Loucy (cell line): Measurements from ENCODE around the gene P2RY2.

Experiments used
- H2AFZ ChIP-seq: fragments of 200-600 bp; sonication (generic); 2 replicates; pipeline ENCODE4 v1.6.0; 2016; ENCODE audit warnings: antibody characterized with exemption, mild to moderate bottlenecking, low read length, moderate library complexity
- H3F3A ChIP-seq: fragments of 200-600 bp; 2 replicates; pipeline ENCODE4 v1.6.0; 2016; ENCODE audit warnings: antibody characterized with exemption, low read depth, mild to moderate bottlenecking
- H3K27me3 ChIP-seq: fragments of 200-600 bp; sonication (generic); 2 replicates; pipeline ENCODE4 v1.6.1; 2014; ENCODE audit warnings: low read length, mild to moderate bottlenecking; ENCODE audit not compliant: insufficient read depth, poor library complexity, severe bottlenecking
- H3K36me3 ChIP-seq: fragments of 200-600 bp; sonication (generic); 2 replicates; pipeline ENCODE4 v1.6.1; 2016; ENCODE audit warnings: low read length; ENCODE audit not compliant: insufficient read depth
- H3K4me1 ChIP-seq: fragments of 200-600 bp; sonication (generic); 2 replicates; pipeline ENCODE4 v1.5.1; 2014; ENCODE audit warnings: low read length, mild to moderate bottlenecking; ENCODE audit not compliant: insufficient read depth, poor library complexity, severe bottlenecking
- H3K4me2 ChIP-seq: fragments of 200-600 bp; sonication (generic); 2 replicates; pipeline ENCODE4 v1.6.0; 2014; ENCODE audit warnings: antibody characterized with exemption, low read length, low read depth, mild to moderate bottlenecking; ENCODE audit not compliant: poor library complexity, severe bottlenecking
- H3K4me3 ChIP-seq: fragments of 200-600 bp; sonication (generic); 2 replicates; pipeline ENCODE4 v1.5.1; 2014; ENCODE audit warnings: low read length, mild to moderate bottlenecking, mixed read lengths; ENCODE audit not compliant: poor library complexity, severe bottlenecking
- H3K79me2 ChIP-seq: fragments of 200-600 bp; sonication (generic); 2 replicates; pipeline ENCODE4 v1.6.1; 2014; ENCODE audit warnings: low read length; ENCODE audit not compliant: insufficient read depth
- H3K9ac ChIP-seq: fragments of 200-600 bp; sonication (generic); 2 replicates; pipeline ENCODE4 v1.6.0; 2014; ENCODE audit warnings: mild to moderate bottlenecking, low read depth, low read length, moderate library complexity; ENCODE audit not compliant: poor library complexity, severe bottlenecking
- H3K9me2 ChIP-seq: fragments of 200-600 bp; sonication (generic); replicated peaks from 2 replicates; pipeline ENCODE4 v1.6.1; 2016; ENCODE audit warnings: low read depth, low read length, mixed read lengths
- H3K9me3 ChIP-seq: fragments of 200-600 bp; sonication (generic); 2 replicates; pipeline ENCODE4 v1.6.1; 2014; ENCODE audit warnings: mild to moderate bottlenecking, antibody characterized with exemption, low read length, low read depth; ENCODE audit not compliant: insufficient read depth
- H4K20me1 ChIP-seq: fragments of 200-600 bp; sonication (generic); 2 replicates; pipeline ENCODE4 v1.6.0; 2014; ENCODE audit warnings: antibody characterized with exemption, low read length, mild to moderate bottlenecking; ENCODE audit not compliant: insufficient read depth, poor library complexity, severe bottlenecking
- EZH2phosphoT487 ChIP-seq: fragments of 200-600 bp; IDR thresholded peaks from 2 replicates; pipeline ENCODE4 v1.6.1; 2018; ENCODE audit warnings: antibody characterized with exemption, mild to moderate bottlenecking, moderate library complexity, borderline replicate concordance
- TF ChIP-seq, protein P1 (sequence below): fragments of 200-600 bp; sonication (generic); conservative IDR thresholded peaks from 2 replicates; pipeline ENCODE4 v1.5.1; 2014; ENCODE audit warnings: mild to moderate bottlenecking, antibody characterized with exemption, low read length

P2RY2 gene

DNA sequence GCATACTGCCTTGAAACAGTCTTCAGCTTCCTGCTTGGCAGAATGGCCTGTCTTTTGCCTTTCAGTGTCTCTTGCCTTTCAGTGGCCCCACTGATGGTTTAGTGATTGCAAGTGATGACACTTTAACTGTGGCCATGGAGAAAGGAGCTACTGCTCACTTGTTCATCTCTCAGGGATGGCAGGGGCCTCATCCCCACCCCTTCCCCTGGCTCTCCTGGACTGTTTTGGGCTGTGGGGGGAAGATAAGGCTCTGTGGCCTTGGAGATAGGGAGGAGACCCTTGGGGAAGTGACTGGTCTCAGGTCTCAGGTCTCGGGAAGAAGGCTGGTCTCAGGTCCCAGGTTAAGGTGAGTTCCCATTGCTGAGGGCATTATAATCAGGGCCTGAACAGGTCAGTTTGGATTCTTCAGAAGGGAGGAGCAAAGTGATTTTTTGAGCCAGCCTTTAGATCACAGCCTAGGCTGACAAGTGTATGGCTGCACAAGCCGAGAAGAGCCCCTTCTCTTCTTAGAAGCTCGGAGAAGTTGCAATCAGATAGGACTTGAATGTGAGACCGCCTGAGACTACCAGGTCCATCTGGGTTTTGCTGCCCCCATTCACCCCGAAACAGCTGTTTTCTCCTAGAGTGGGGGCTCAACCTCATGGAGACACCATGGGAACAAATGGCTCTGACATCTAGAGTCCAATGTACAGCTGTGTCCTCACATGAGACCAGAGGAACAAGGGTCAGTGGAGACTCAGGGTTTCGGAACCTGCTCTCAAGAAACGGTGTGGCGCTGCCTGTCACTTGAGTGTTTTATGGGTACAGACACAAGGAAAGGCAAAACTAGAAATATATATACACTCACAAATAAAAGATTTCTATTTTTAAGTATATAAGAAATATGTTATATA, 15.9 kb upstream of the P2RY2 start:
- no peak overlapping the region for H3K9ac ChIP-seq
- no peaks in the 10 kb centered on the region for H3F3A ChIP-seq
- H3K9me2 ChIP-seq = no peaks in the 10 kb centered on the region
- TF ChIP-seq, protein P1, sequence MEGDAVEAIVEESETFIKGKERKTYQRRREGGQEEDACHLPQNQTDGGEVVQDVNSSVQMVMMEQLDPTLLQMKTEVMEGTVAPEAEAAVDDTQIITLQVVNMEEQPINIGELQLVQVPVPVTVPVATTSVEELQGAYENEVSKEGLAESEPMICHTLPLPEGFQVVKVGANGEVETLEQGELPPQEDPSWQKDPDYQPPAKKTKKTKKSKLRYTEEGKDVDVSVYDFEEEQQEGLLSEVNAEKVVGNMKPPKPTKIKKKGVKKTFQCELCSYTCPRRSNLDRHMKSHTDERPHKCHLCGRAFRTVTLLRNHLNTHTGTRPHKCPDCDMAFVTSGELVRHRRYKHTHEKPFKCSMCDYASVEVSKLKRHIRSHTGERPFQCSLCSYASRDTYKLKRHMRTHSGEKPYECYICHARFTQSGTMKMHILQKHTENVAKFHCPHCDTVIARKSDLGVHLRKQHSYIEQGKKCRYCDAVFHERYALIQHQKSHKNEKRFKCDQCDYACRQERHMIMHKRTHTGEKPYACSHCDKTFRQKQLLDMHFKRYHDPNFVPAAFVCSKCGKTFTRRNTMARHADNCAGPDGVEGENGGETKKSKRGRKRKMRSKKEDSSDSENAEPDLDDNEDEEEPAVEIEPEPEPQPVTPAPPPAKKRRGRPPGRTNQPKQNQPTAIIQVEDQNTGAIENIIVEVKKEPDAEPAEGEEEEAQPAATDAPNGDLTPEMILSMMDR = no peak
- no peak for TF ChIP-seq EZH2phosphoT487
- H3K36me3 ChIP-seq = no peaks in the 10 kb centered on the region
- no peaks in the 10 kb centered on the region for H3K9me3 ChIP-seq
- H2AFZ ChIP-seq = no peak overlapping the region
- H3K4me3 ChIP-seq = no peak overlapping the region
- H3K4me1 ChIP-seq = peaks cover 6% of the 10 kb centered on the region
- H4K20me1 ChIP-seq = no peaks in the 10 kb centered on the region
- H3K4me2 ChIP-seq = no peak overlapping the region
- no peaks in the 10 kb centered on the region for H3K79me2 ChIP-seq
- no peaks in the 10 kb centered on the region for H3K27me3 ChIP-seq

DNA sequence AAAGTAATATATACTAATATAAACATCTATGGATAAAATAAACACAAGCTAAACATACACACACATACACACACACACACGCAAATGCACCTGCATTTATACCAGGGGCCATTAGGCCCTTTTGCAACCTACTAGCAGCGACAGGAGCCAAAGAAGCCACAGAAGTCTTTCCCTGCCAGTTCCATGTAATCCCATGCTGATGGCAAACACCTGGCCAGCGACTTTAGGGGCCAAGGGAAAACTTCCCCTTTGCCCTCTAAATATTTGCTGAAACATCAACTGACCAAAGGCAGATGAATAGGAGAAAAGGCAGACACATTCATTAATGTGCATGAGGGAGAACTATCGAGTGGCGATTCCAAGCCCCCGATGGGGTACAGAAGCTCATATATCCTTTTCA, 14.8 kb upstream of the P2RY2 start:
- Histone ChIP-seq H3K4me1 (peaks cover 6% of the 10 kb centered on the region), H3K9me3 (no peaks in the 10 kb centered on the region), H4K20me1 (no peaks in the 10 kb centered on the region), H3K79me2 (no peaks in the 10 kb centered on the region), H3K9me2 (no peaks in the 10 kb centered on the region), H2AFZ (no peak overlapping the region), H3K9ac (no peak overlapping the region), H3K4me2 (no peak overlapping the region), H3F3A (no peaks in the 10 kb centered on the region), H3K27me3 (no peaks in the 10 kb centered on the region), H3K36me3 (no peaks in the 10 kb centered on the region), H3K4me3 (no peak overlapping the region)
- TF ChIP-seq, protein P1 = no peak
- no peak for TF ChIP-seq EZH2phosphoT487

DNA sequence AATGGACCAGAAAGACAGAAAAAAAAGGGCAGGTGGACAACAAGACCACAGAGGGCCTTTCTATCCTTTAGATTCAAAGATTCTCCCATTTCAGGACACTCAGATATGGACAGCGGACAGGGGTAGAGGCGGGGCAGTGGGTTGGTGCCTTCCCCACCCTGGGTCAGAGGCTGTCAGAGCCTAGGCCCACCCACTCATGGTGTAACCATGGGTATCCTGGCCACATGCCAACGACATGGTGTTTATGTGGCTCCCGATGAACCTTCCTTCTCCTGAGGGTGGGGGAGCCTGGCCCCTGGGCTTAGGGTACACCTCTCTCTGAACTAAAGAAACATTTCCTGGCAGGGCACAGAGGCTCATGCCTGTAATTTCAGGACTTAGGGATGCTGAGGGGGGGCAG, 14.3 kb upstream of the P2RY2 start:
- no peaks in the 10 kb centered on the region for H3F3A ChIP-seq
- H3K9ac ChIP-seq = no peak overlapping the region
- peaks cover 6% of the 10 kb centered on the region for H3K4me1 ChIP-seq

More for the DNA sequence above, 14.3 kb upstream of the P2RY2 start:
- H3K4me3 ChIP-seq = no peak overlapping the region
- H3K4me2 ChIP-seq = no peak overlapping the region
- H3K36me3 ChIP-seq = no peaks in the 10 kb centered on the region
- no peak for TF ChIP-seq EZH2phosphoT487
- TF ChIP-seq, protein P1 = no peak
- H4K20me1 ChIP-seq = no peaks in the 10 kb centered on the region
- H3K9me2 ChIP-seq = no peaks in the 10 kb centered on the region
- H3K79me2 ChIP-seq = no peaks in the 10 kb centered on the region
- no peaks in the 10 kb centered on the region for H3K27me3 ChIP-seq
- H2AFZ ChIP-seq = no peak overlapping the region
- H3K9me3 ChIP-seq = no peaks in the 10 kb centered on the region
